ENCODE results near the gene FALEC. TPM values are rescaled to one million over a fixed set of nuclear protein-coding genes. Genes with fewer than 3 reads are reported as not detected.
A peak's percentile ranks its signal among the peaks of the same experiment; 100 is the strongest.

Gene FALEC
- total and polyA plus RNA-seq, 9 of the 15 experiments (the other 6 are each of a cell fraction or from before 2014, with no cell fraction given): 0.15 to 1.8 (median 0.53) TPM; not detected in 5

GRCh38 chr1:150515328-150516049 is at the start of gene FALEC (continued):
- TF ChIP-seq, protein P1, sequence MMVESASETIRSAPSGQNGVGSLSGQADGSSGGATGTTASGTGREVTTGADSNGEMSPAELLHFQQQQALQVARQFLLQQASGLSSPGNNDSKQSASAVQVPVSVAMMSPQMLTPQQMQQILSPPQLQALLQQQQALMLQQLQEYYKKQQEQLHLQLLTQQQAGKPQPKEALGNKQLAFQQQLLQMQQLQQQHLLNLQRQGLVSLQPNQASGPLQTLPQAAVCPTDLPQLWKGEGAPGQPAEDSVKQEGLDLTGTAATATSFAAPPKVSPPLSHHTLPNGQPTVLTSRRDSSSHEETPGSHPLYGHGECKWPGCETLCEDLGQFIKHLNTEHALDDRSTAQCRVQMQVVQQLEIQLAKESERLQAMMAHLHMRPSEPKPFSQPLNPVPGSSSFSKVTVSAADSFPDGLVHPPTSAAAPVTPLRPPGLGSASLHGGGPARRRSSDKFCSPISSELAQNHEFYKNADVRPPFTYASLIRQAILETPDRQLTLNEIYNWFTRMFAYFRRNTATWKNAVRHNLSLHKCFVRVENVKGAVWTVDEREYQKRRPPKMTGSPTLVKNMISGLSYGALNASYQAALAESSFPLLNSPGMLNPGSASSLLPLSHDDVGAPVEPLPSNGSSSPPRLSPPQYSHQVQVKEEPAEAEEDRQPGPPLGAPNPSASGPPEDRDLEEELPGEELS (CRISPR knock-in tag; IDR thresholded peaks at IDR 0.05; ENCODE audit: borderline replicate concordance): no peak
- TF ChIP-seq GTF2F1 (IDR thresholded peaks at IDR 0.05; ENCODE audit: low read depth, low read length) (0 out of 2 replicates have a peak, but pooled peaks have one; percentile 4), MAZ (CRISPR knock-in tag; conservative IDR thresholded peaks at IDR 0.05 in 1 of 2, IDR thresholded peaks at IDR 0.05 in 1 of 2) (peak; percentile 50 to 51; a peak in 3 of 4 replicates), DACH1 (IDR thresholded peaks at IDR 0.05; ENCODE audit: partially characterized antibody) (no peak), PRMT5 (CRISPR knock-in tag; IDR thresholded peaks at IDR 0.05) (no peak), WHSC1 (IDR thresholded peaks at IDR 0.05; ENCODE audit: low read length) (no peak), ZC3H8 (IDR thresholded peaks at IDR 0.05) (no peak), TBP (optimal IDR thresholded peaks at IDR 0.05; ENCODE audit: low read depth, low read length) (no peak), ZNF764 (CRISPR knock-in tag; IDR thresholded peaks at IDR 0.05; ENCODE audit: low read depth) (no peak), L3MBTL2 (IDR thresholded peaks at IDR 0.05) (peak; percentile 77), ZNF24 (IDR thresholded peaks at IDR 0.05) (no peak), SRF (CRISPR knock-in tag; IDR thresholded peaks at IDR 0.05) (peak in 1 of 2 experiments; percentile 53; a peak in 1 of 4 replicates), ZNF217 (CRISPR knock-in tag; IDR thresholded peaks at IDR 0.05) (no peak), XRCC3 (IDR thresholded peaks at IDR 0.05) (no peak), CXXC5 (CRISPR knock-in tag; IDR thresholded peaks at IDR 0.05) (peak; percentile 71), DNMT1 (IDR thresholded peaks at IDR 0.05) (no peak), BCL6 (CRISPR knock-in tag; IDR thresholded peaks at IDR 0.05) (no peak)
- TF ChIP-seq, protein P2, sequence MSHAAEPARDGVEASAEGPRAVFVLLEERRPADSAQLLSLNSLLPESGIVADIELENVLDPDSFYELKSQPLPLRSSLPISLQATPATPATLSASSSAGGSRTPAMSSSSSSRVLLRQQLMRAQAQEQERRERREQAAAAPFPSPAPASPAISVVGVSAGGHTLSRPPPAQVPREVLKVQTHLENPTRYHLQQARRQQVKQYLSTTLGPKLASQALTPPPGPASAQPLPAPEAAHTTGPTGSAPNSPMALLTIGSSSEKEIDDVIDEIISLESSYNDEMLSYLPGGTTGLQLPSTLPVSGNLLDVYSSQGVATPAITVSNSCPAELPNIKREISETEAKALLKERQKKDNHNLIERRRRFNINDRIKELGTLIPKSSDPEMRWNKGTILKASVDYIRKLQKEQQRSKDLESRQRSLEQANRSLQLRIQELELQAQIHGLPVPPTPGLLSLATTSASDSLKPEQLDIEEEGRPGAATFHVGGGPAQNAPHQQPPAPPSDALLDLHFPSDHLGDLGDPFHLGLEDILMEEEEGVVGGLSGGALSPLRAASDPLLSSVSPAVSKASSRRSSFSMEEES (CRISPR knock-in tag; IDR thresholded peaks at IDR 0.05): peak; percentile 57
- TF ChIP-seq, protein P3, sequence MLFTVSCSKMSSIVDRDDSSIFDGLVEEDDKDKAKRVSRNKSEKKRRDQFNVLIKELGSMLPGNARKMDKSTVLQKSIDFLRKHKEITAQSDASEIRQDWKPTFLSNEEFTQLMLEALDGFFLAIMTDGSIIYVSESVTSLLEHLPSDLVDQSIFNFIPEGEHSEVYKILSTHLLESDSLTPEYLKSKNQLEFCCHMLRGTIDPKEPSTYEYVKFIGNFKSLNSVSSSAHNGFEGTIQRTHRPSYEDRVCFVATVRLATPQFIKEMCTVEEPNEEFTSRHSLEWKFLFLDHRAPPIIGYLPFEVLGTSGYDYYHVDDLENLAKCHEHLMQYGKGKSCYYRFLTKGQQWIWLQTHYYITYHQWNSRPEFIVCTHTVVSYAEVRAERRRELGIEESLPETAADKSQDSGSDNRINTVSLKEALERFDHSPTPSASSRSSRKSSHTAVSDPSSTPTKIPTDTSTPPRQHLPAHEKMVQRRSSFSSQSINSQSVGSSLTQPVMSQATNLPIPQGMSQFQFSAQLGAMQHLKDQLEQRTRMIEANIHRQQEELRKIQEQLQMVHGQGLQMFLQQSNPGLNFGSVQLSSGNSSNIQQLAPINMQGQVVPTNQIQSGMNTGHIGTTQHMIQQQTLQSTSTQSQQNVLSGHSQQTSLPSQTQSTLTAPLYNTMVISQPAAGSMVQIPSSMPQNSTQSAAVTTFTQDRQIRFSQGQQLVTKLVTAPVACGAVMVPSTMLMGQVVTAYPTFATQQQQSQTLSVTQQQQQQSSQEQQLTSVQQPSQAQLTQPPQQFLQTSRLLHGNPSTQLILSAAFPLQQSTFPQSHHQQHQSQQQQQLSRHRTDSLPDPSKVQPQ (CRISPR knock-in tag; IDR thresholded peaks at IDR 0.05; ENCODE audit: borderline replicate concordance): no peak
- TF ChIP-seq, protein P4, sequence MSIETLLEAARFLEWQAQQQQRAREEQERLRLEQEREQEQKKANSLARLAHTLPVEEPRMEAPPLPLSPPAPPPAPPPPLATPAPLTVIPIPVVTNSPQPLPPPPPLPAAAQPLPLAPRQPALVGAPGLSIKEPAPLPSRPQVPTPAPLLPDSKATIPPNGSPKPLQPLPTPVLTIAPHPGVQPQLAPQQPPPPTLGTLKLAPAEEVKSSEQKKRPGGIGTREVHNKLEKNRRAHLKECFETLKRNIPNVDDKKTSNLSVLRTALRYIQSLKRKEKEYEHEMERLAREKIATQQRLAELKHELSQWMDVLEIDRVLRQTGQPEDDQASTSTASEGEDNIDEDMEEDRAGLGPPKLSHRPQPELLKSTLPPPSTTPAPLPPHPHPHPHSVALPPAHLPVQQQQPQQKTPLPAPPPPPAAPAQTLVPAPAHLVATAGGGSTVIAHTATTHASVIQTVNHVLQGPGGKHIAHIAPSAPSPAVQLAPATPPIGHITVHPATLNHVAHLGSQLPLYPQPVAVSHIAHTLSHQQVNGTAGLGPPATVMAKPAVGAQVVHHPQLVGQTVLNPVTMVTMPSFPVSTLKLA (conservative IDR thresholded peaks at IDR 0.05): peak; percentile 62 to 86; a peak in 3 of 4 replicates

All from K562 (cell line).